Activated CD8-positive, alpha-beta T cell treated with anti-CD3 and anti-CD28 coated beads, Interleukin-2, amount 10 ng/mL, durations not matched to agents 7 days and 5 days (primary cell): ENCODE measurements around the gene TBPL2. TPM values are rescaled to one million over a fixed set of nuclear protein-coding genes. Genes with fewer than 3 reads are reported as not detected.

Experiments
- ATAC-seq: fragments of 150-1000 bp; cut with Tn5 transposase; one replicate; pipeline ENCODE4 v1.10.0; 2021; ENCODE audit warnings: moderate library complexity
- CTCF ChIA-PET: fragments of 350-600 bp; sonication (Branson Sonifier 250); formaldehyde crosslinking; loops from one replicate; lab custom pipeline; 2021; ENCODE audit warnings: antibody characterized with exemption; lab: Charles Lee
- POLR2A ChIA-PET: fragments of 350-600 bp; sonication (Branson Sonifier 250); formaldehyde crosslinking; loops from one replicate; lab custom pipeline; 2021; ENCODE audit warnings: antibody characterized with exemption; lab: Charles Lee
- DNase-seq: peaks from one replicate; pipeline ENCODE4 v3.0.0-alpha.2; 2020
- H3K27ac Mint-ChIP-seq: one replicate; pipeline ENCODE4 v1.8.0; 2021; ENCODE audit warnings: mild to moderate bottlenecking, mixed read lengths
- H3K27me3 Mint-ChIP-seq: one replicate; pipeline ENCODE4 v1.8.0; 2021; ENCODE audit warnings: low read depth, mixed read lengths
- H3K36me3 Mint-ChIP-seq: one replicate; pipeline ENCODE4 v1.8.0; 2021; ENCODE audit warnings: low read depth, mixed read lengths
- H3K4me1 Mint-ChIP-seq: one replicate; pipeline ENCODE4 v1.8.0; 2021; ENCODE audit warnings: low read depth, mixed read lengths
- H3K4me3 Mint-ChIP-seq: one replicate; pipeline ENCODE4 v1.8.0; 2021; ENCODE audit warnings: mild to moderate bottlenecking, mixed read lengths
- H3K9me3 Mint-ChIP-seq: one replicate; pipeline ENCODE4 v1.8.0; 2022; ENCODE audit warnings: mixed read lengths; ENCODE audit not compliant: insufficient read depth
- total RNA-seq, 2 experiments: library from RNA; stranded (reverse); gene quantifications; one replicate each; pipeline ENCODE4 v1.2.3, GENCODE V29; 2021

TBPL2 gene
- total RNA-seq, 2 experiments from 2014 or later: not detected

GRCh38 chr14:55438066-55438683 is 2.2 kb downstream of the TBPL2 start:
- no peak overlapping the region for H3K27ac Mint-ChIP-seq
- ChIA-PET CTCF (interaction anchor here (0.8 to 8.5 kb wide), 7 partner anchors 7 to 1028 kb away, joined by 3 to 58 read pairs (median 3); no protein-coding TSS in a partner anchor), POLR2A (no interaction called here)
- peaks cover 18% of the 10 kb centered on the region for H3K4me1 Mint-ChIP-seq
- H3K27me3 Mint-ChIP-seq: peaks cover 8% of the 10 kb centered on the region
- no peaks in the 10 kb centered on the region for H3K36me3 Mint-ChIP-seq
- ATAC-seq (peak; percentile 57), DNase-seq (no peak)
- H3K4me3 Mint-ChIP-seq: no peak overlapping the region
- H3K9me3 Mint-ChIP-seq: no peaks in the 10 kb centered on the region

DNA sequence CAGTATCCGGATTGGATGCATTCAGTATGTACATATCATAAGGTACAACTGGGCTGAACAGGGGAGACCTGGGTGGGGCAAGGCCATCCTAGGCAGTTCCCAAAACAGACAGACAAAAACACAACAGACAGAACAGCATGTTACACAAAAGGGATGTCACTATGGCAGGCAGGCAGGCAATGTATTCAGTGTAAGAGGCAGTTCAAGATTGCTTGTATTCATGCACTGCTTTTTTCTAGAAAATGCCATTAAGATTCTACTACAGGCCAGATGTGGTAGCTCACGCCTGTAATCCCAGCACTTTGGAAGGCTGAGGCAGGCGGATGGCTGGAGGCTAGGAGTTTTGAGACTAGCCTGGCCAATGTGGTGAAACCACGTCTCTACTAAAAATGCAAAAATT is 3.5 kb downstream of the TBPL2 start:
- Mint-ChIP-seq H3K9me3 (no peaks in the 10 kb centered on the region), H3K27ac (no peak overlapping the region), H3K27me3 (peaks cover 8% of the 10 kb centered on the region), H3K4me3 (no peak overlapping the region), H3K4me1 (peaks cover 18% of the 10 kb centered on the region), H3K36me3 (no peaks in the 10 kb centered on the region)
- POLR2A ChIA-PET: no interaction called here
- no peak for ATAC-seq
- CTCF ChIA-PET: interaction anchor here (0.9 to 8.5 kb wide), 6 partner anchors 9 to 476 kb away, joined by 3 to 58 read pairs (median 3); no protein-coding TSS in a partner anchor
- DNase-seq: no peak

DNA sequence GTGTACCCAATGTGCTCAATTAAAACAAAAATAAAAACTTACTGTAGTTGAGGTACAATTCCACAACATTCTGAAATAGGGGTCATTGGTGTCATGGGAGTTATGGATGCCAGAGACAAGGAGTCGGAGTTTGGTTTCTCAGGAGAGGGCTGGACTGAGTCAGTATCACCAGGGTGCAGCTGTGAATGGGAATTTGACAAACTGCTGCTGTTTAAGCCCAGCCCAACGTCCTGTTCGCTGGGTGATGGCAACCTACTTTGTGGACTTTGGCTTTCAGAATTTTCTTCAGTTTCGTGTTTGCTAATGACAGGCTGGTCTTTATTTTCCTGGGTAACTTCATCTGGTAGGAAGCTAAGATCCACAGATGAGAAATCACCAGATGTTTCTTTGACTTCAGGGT is 3.9 kb downstream of the TBPL2 start:
- CTCF ChIA-PET: interaction anchor here (0.9 to 8.5 kb wide), 5 partner anchors 9 to 223 kb away, joined by 3 to 58 read pairs (median 3); no protein-coding TSS in a partner anchor
- POLR2A ChIA-PET: no interaction called here
- ATAC-seq: no peak
- DNase-seq: no peak
- H3K36me3 Mint-ChIP-seq: no peaks in the 10 kb centered on the region
- peaks cover 18% of the 10 kb centered on the region for H3K4me1 Mint-ChIP-seq
- no peak overlapping the region for H3K4me3 Mint-ChIP-seq
- no peak overlapping the region for H3K27ac Mint-ChIP-seq
- H3K9me3 Mint-ChIP-seq: no peaks in the 10 kb centered on the region
- peaks cover 8% of the 10 kb centered on the region for H3K27me3 Mint-ChIP-seq

GRCh38 chr14:55434805-55435174 is 5.6 kb downstream of the TBPL2 start:
- Mint-ChIP-seq H3K9me3 (no peaks in the 10 kb centered on the region), H3K27ac (no peak overlapping the region), H3K4me3 (no peak overlapping the region), H3K36me3 (no peaks in the 10 kb centered on the region), H3K4me1 (peaks cover 21% of the 10 kb centered on the region), H3K27me3 (peaks cover 8% of the 10 kb centered on the region)
- ChIA-PET POLR2A (no interaction called here), CTCF (interaction anchor here (1.0 to 8.5 kb wide), 7 partner anchors 11 to 905 kb away, joined by 3 to 58 read pairs (median 5); no protein-coding TSS in a partner anchor)
- DNase-seq (no peak), ATAC-seq (no peak)

DNA sequence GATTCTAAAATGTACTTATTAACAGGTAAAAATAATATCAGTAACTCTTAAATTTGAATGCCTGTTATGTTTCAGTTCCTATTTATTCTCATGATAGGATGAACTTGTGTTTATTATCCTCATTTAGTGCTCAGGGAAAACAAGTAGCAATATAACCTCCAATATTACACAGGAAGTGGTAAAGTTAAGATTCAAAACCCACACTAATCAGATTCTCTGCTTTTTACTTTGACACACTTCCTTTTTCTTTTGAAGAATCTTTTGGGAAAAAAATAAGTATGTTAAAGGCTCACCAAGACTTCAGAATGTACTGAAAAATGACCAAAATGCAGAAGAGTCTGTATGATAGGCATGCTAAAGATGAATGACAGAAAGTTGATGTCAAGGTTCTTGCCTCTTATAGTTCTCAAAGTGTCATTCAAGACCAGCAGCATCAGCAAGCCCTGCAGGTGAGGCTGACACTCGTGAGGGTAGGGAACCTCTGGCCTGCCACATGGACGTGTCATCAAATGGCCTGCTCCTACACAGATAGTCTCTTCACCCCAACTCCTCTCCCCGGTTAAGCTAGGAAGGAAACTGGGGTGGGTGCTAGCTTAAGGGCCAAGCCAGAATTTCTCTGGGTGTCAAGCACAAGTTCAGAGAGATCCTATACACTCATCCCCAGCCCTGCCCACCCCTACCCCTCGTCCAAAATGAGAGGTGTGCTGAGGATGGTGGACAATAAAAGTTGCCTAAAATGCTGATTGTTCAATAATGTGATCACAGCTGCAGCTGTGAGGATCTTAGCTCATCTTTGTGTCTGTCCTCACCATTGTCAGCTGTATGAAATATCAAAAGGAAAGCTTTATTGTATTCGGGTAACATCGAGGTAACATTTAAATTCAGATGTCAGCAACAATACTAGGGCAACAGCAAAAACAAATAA is 6.3 kb downstream of the TBPL2 start:
- peak overlapping the region; percentile 52 for H3K27ac Mint-ChIP-seq
- H3K36me3 Mint-ChIP-seq: no peaks in the 10 kb centered on the region
- no peak overlapping the region for H3K4me3 Mint-ChIP-seq
- ATAC-seq (peak; percentile 47), DNase-seq (no peak)
- no peaks in the 10 kb centered on the region for H3K9me3 Mint-ChIP-seq
- POLR2A ChIA-PET: no interaction called here
- H3K4me1 Mint-ChIP-seq: peaks cover 21% of the 10 kb centered on the region
- CTCF ChIA-PET: interaction anchor here (1.0 to 8.5 kb wide), 8 partner anchors 10 to 906 kb away, joined by 3 to 58 read pairs (median 5); no protein-coding TSS in a partner anchor
- peaks cover 8% of the 10 kb centered on the region for H3K27me3 Mint-ChIP-seq

GRCh38 chr14:55432628-55433027 is 7.8 kb downstream of the TBPL2 start:
- ATAC-seq: no peak
- Mint-ChIP-seq H3K36me3 (no peaks in the 10 kb centered on the region), H3K9me3 (no peaks in the 10 kb centered on the region), H3K4me3 (no peak overlapping the region), H3K4me1 (peaks cover 21% of the 10 kb centered on the region), H3K27me3 (peaks cover 3% of the 10 kb centered on the region), H3K27ac (no peak overlapping the region)
- ChIA-PET CTCF (interaction anchor here (1.0 to 8.5 kb wide), 6 partner anchors 9 to 221 kb away, joined by 5 to 58 read pairs (median 8); no protein-coding TSS in a partner anchor), POLR2A (no interaction called here)
- DNase-seq: no peak

DNA sequence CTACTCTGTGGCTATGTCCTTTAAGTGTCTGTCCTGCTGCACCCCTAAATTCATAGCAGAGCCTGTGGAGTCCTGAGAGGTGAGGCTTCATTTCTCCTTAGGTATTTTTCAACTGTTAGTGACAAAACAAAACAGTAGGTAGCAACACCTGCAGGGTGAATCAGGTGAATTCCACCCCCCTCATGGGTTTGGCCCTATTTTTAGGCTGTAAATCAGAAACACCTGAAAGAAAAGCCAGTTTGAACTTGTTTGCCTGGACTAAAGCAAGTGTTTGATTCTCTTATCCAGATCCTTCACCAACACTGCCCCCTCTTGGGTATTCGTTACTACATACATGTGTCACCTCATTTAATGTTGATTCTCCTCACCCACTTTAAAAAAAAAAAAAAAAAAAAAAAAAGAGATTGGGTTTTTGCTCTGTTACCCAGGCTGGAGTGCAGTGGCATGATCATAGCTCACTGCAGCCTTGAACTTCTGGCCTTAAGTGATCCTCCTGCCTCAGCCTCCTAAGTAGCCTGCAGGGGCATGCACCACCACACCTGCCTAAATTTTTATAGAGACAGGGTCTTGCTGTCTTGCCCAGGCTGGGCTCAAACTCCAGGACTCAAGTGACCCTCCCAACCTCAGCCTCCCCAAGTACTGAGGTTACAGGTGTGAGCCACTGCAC is 10.3 kb downstream of the TBPL2 start:
- Mint-ChIP-seq H3K4me3 (no peak overlapping the region), H3K4me1 (peaks cover 21% of the 10 kb centered on the region), H3K9me3 (no peaks in the 10 kb centered on the region), H3K27me3 (no peaks in the 10 kb centered on the region), H3K36me3 (no peaks in the 10 kb centered on the region), H3K27ac (no peak overlapping the region)
- ChIA-PET CTCF (interaction anchor here (1.1 to 8.5 kb wide), 7 partner anchors 10 to 185 kb away, joined by 3 to 58 read pairs (median 9); no protein-coding TSS in a partner anchor), POLR2A (no interaction called here)
- ATAC-seq (peak; percentile 77), DNase-seq (peak; percentile 71)

GRCh38 chr14:55427439-55427838 is 13.0 kb downstream of the TBPL2 start:
- Mint-ChIP-seq H3K36me3 (no peaks in the 10 kb centered on the region), H3K4me1 (peaks cover 4% of the 10 kb centered on the region), H3K27ac (no peak overlapping the region), H3K4me3 (no peak overlapping the region), H3K27me3 (no peaks in the 10 kb centered on the region), H3K9me3 (no peaks in the 10 kb centered on the region)
- no peak for ATAC-seq
- ChIA-PET POLR2A (interaction anchor here (0.6 kb wide), 1 partner anchor 38 kb away, joined by 3 read pairs; no protein-coding TSS in a partner anchor), CTCF (interaction anchor here (1.2 to 3.6 kb wide), 10 partner anchors 10 to 216 kb away, joined by 3 to 24 read pairs (median 6); partner anchors contain the start of gene FBXO34)
- DNase-seq: no peak

DNA sequence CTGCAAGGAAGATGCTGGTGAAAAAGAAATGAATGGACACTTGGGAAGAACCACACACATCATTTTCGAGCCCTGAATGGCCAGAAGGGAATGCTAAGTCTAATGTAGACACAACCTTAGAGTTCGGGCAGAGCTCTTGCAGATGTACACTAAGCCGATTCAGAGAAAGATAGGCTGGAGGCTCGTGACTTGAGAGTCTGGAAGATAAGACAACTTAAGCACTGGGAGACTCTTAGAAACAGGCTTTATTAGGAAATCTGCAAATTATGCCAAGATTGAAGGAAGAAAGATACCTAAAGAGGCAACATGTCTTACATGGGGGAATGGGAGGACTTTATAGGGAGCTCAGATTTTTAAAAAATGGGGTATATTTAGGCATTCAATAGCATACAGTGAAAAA is 13.5 kb downstream of the TBPL2 start:
- POLR2A ChIA-PET: no interaction called here
- H3K36me3 Mint-ChIP-seq: no peaks in the 10 kb centered on the region
- DNase-seq: no peak
- H3K4me3 Mint-ChIP-seq: no peak overlapping the region
- no peaks in the 10 kb centered on the region for H3K27me3 Mint-ChIP-seq
- peaks cover 4% of the 10 kb centered on the region for H3K4me1 Mint-ChIP-seq
- H3K27ac Mint-ChIP-seq: no peak overlapping the region
- ATAC-seq: no peak
- no peaks in the 10 kb centered on the region for H3K9me3 Mint-ChIP-seq
- CTCF ChIA-PET: interaction anchor here (1.0 to 3.6 kb wide), 8 partner anchors 9 to 215 kb away, joined by 3 to 24 read pairs (median 5); partner anchors contain the start of gene FBXO34

GRCh38 chr14:55425091-55425490 is 15.3 kb downstream of the TBPL2 start:
- no peaks in the 10 kb centered on the region for H3K36me3 Mint-ChIP-seq
- H3K9me3 Mint-ChIP-seq: no peaks in the 10 kb centered on the region
- no peak overlapping the region for H3K27ac Mint-ChIP-seq
- POLR2A ChIA-PET: no interaction called here
- DNase-seq (no peak), ATAC-seq (no peak)
- H3K27me3 Mint-ChIP-seq: no peaks in the 10 kb centered on the region
- CTCF ChIA-PET: interaction anchor here (0.6 to 3.0 kb wide), 7 partner anchors 8 to 179 kb away, joined by 3 to 8 read pairs (median 4); no protein-coding TSS in a partner anchor
- H3K4me3 Mint-ChIP-seq: no peak overlapping the region
- peaks cover 3% of the 10 kb centered on the region for H3K4me1 Mint-ChIP-seq

- H3K27me3 Mint-ChIP-seq: no peaks in the 10 kb centered on the region
- H3K9me3 Mint-ChIP-seq: no peaks in the 10 kb centered on the region
- H3K4me3 Mint-ChIP-seq: no peak overlapping the region
- H3K27ac Mint-ChIP-seq: no peak overlapping the region
- DNase-seq (no peak), ATAC-seq (no peak)
- H3K4me1 Mint-ChIP-seq: no peaks in the 10 kb centered on the region
- ChIA-PET CTCF (interaction anchor here (1.3 to 3.0 kb wide), 6 partner anchors 9 to 178 kb away, joined by 3 to 8 read pairs (median 4); no protein-coding TSS in a partner anchor), POLR2A (no interaction called here)
- H3K36me3 Mint-ChIP-seq: no peaks in the 10 kb centered on the region
Measured at GRCh38 chr14:55423969-55424368, 16.4 kb downstream of the TBPL2 start.
